GM12878 (cell line): ENCODE measurements around the gene SPATA16. TPM values are rescaled to one million over a fixed set of nuclear protein-coding genes. Genes with fewer than 3 reads are reported as not detected.

Source experiments
- ATAC-seq: fragments of 200-7000 bp; cut with Tn5 transposase; 3 replicates; pipeline ENCODE4 v1.9.1; 2020; ENCODE audit warnings: mild to moderate bottlenecking, moderate library complexity
- BruUV-seq: library from RNA; stranded (reverse); fragments of 400-500 nt; replicated peaks from 2 replicates; lab custom pipeline; 2021; lab: Mats Ljungman, UMichigan
- CTCF ChIA-PET: fragments of 300-600 bp; sonication (Branson Sonifier 250); formaldehyde crosslinking; extraction: SDS; loops from one replicate; lab custom pipeline; 2021; ENCODE audit warnings: inconsistent platforms; lab: Yijun Ruan, JAX
- POLR2A ChIA-PET: fragments of 350-600 bp; formaldehyde crosslinking; extraction: SDS; loops from one replicate; lab custom pipeline; 2021; ENCODE audit warnings: inconsistent platforms; lab: Charles Lee
- RAD21 ChIA-PET: fragments of 300-600 bp; sonication (Branson Sonifier 250); formaldehyde crosslinking; loops from one replicate; lab custom pipeline; 2023; ENCODE audit warnings: antibody characterized with exemption; ENCODE audit not compliant: unreplicated experiment; lab: Charles Lee
- SMC1A ChIA-PET: fragments of 300-600 bp; sonication (Branson Sonifier 250); formaldehyde crosslinking; loops from one replicate; lab custom pipeline; 2023; ENCODE audit not compliant: unreplicated experiment, uncharacterized antibody; lab: Charles Lee
- DNase-seq: peaks from one replicate; pipeline ENCODE4 v3.0.0-alpha.2; 2011; ENCODE audit warnings: low read depth, low spot score
- FAIRE-seq: peaks from 3 replicates; lab custom pipeline; 2011; peaks lifted over from hg19 to GRCh38; lab: Jason Lieb, UNC
- H2AFZ ChIP-seq: 2 replicates; pipeline ENCODE4 v1.6.0; 2011; ENCODE audit warnings: low read depth, low read length, control low read depth; ENCODE audit not compliant: control insufficient read depth
- H3K27ac ChIP-seq: 2 replicates; pipeline ENCODE4 v1.5.1; 2011; ENCODE audit warnings: control low read depth; ENCODE audit not compliant: control insufficient read depth, insufficient read depth
- H3K27me3 ChIP-seq, 2 experiments: replicated peaks in 1 of 2; 2 replicates each; pipeline versions ENCODE4 v1.6.0 to v1.6.1; 2011; ENCODE audit warnings: low read length in 1 of 2; ENCODE audit not compliant: control insufficient read depth in 2 of 2, insufficient read depth in 2 of 2
- H3K36me3 ChIP-seq, 2 experiments: 2 replicates each; pipeline ENCODE4 v1.5.1; 2011; ENCODE audit warnings: low read length in 1 of 2; ENCODE audit not compliant: control insufficient read depth in 2 of 2, insufficient read depth in 2 of 2
- H3K4me1 ChIP-seq: 2 replicates; pipeline ENCODE4 v1.6.1; 2011; ENCODE audit warnings: mild to moderate bottlenecking, low read length, moderate library complexity, mixed read lengths; ENCODE audit not compliant: control insufficient read depth, insufficient read depth
- H3K4me2 ChIP-seq: 2 replicates; pipeline ENCODE4 v1.6.0; 2011; ENCODE audit warnings: control low read depth; ENCODE audit not compliant: control insufficient read depth, insufficient read depth
- H3K4me3 ChIP-seq: fragments of 200-600 bp; sonication (generic); 2 replicates; pipeline ENCODE4 v1.5.1; 2016
- H3K79me2 ChIP-seq: 2 replicates; pipeline ENCODE4 v1.6.0; 2011; ENCODE audit warnings: low read length; ENCODE audit not compliant: control insufficient read depth, insufficient read depth
- H3K9ac ChIP-seq: 2 replicates; pipeline ENCODE4 v1.8.0; 2011; ENCODE audit warnings: low read length, control low read depth, mixed read lengths; ENCODE audit not compliant: control insufficient read depth, insufficient read depth
- H3K9me3 ChIP-seq: replicated peaks from 3 replicates; pipeline ENCODE4 v1.5.1; 2011; ENCODE audit warnings: mild to moderate bottlenecking, low read length; ENCODE audit not compliant: control insufficient read depth, insufficient read depth
- H4K20me1 ChIP-seq: 2 replicates; pipeline ENCODE4 v1.6.0; 2011; ENCODE audit not compliant: control insufficient read depth, insufficient read depth
- ATF7 ChIP-seq: fragments of 450-650 bp; IDR thresholded peaks from 2 replicates; pipeline ENCODE4 v1.6.1; 2016; ENCODE audit warnings: low read depth, mild to moderate bottlenecking
- DPF2 ChIP-seq: fragments of 450-650 bp; IDR thresholded peaks from 2 replicates; pipeline ENCODE4 v1.6.1; 2017; ENCODE audit warnings: mild to moderate bottlenecking
- E4F1 ChIP-seq: fragments of 450-650 bp; IDR thresholded peaks from 2 replicates; pipeline ENCODE4 v1.6.1; 2018; ENCODE audit warnings: borderline replicate concordance, mild to moderate bottlenecking; ENCODE audit not compliant: partially characterized antibody
- EED ChIP-seq: sonication (generic); IDR thresholded peaks from 2 replicates; pipeline ENCODE4 v1.6.1; 2016; ENCODE audit warnings: antibody characterized with exemption, low read depth
- HDGF ChIP-seq: fragments of 450-650 bp; IDR thresholded peaks from 2 replicates; pipeline ENCODE4 v1.6.1; 2016; ENCODE audit warnings: antibody characterized with exemption
- MEF2B ChIP-seq: fragments of 450-650 bp; IDR thresholded peaks from 2 replicates; pipeline ENCODE4 v1.6.1; 2018; ENCODE audit warnings: mild to moderate bottlenecking, moderate library complexity; ENCODE audit not compliant: partially characterized antibody, poor library complexity, severe bottlenecking
- SMAD5 ChIP-seq: IDR thresholded peaks from 2 replicates; pipeline ENCODE4 v1.6.1; 2016; ENCODE audit warnings: antibody characterized with exemption, low read depth
- SMARCA5 ChIP-seq: fragments of 450-650 bp; IDR thresholded peaks from 2 replicates; pipeline ENCODE4 v1.6.1; 2017; ENCODE audit warnings: mild to moderate bottlenecking
- SMC3 ChIP-seq: IDR thresholded peaks from 2 replicates; pipeline ENCODE4 v1.6.1; 2011; ENCODE audit warnings: low read length, improper control_type of control experiment, borderline replicate concordance
- TCF3 ChIP-seq: IDR thresholded peaks from 2 replicates; pipeline ENCODE4 v1.6.1; 2012; ENCODE audit warnings: low read depth, mild to moderate bottlenecking, low read length, borderline replicate concordance; ENCODE audit not compliant: insufficient read depth
- WRNIP1 ChIP-seq: IDR thresholded peaks from 2 replicates; pipeline ENCODE4 v1.6.1; 2011; ENCODE audit warnings: low read depth, low read length, improper control_type of control experiment, borderline replicate concordance
- ZBTB11 ChIP-seq: fragments of 450-650 bp; formaldehyde crosslinking; IDR thresholded peaks from 2 replicates; pipeline ENCODE4 v1.5.0; 2022; ENCODE audit warnings: mild to moderate bottlenecking, missing genetic modification characterization
- ZBTB33 ChIP-seq: fragments of 450-650 bp; IDR thresholded peaks from 2 replicates; pipeline ENCODE4 v1.6.1; 2017; ENCODE audit warnings: mild to moderate bottlenecking
- WGBS: methylation state at CpG from one replicate; pipeline ENCODE4 v1.1.6; 2016; ENCODE audit warnings: low lambda C conversion rate; ENCODE audit not compliant: insufficient replicate concordance, insufficient coverage; ENCODE audit errors: missing lambda C conversion rate; 5-methylcytosine and 5-hydroxymethylcytosine counted together
- in situ Hi-C: fragments of 300-500 bp; cut with MboI; formaldehyde crosslinking; loops from 9 replicates; pipeline ENCODE4 v1.14.3; 2018; ENCODE audit warnings: mixed read lengths
- intact Hi-C: fragments of 100-400 bp; cut with micrococcal nuclease; formaldehyde crosslinking; loops from one replicate; pipeline ENCODE4 v1.14.2; 2022; ENCODE audit not compliant: unreplicated experiment
- polyA plus RNA-seq, 11 experiments: library from polyadenylated mRNA; depleted of rRNA in 4 of 11; unstranded in 6 of 11; stranded (reverse) in 5 of 11; fragments of >200 nt; fragmentation: Nextera tagmentation in 4 of 11; fragmentation: Illumina TruSeq in 1 of 11; extraction: Ambion mirVana in 4 of 11; extraction: Trizol in 1 of 11; gene quantifications; 1 replicate in 1 of 11; 2 replicates in 10 of 11; pipeline versions ENCODE4 v1.2.1 to v1.2.3, GENCODE V29; 2011 to 2016; ENCODE audit warnings: inconsistent platforms in 2 of 11, missing spikeins in 2 of 11, low read depth in 1 of 11
- total RNA-seq, 4 experiments: library from RNA; depleted of rRNA in 3 of 4; stranded (reverse); fragments of >200 nt in 3 of 4; fragmentation: Illumina TruSeq in 1 of 4; extraction: Trizol in 1 of 4; gene quantifications; 2 replicates each; pipeline versions ENCODE4 v1.2.1 to v1.2.3, GENCODE V29; 2013 to 2021

The SPATA16 gene
- total and polyA plus RNA-seq, 10 of the 15 experiments (the other 5 are each of a cell fraction or from before 2014, with no cell fraction given) = 0.04 TPM; not detected in 9

- ATAC-seq = no peak
- Histone ChIP-seq H3K36me3 (no peaks in the 10 kb centered on the region), H3K79me2 (no peaks in the 10 kb centered on the region), H3K4me1 (no peaks in the 10 kb centered on the region), H4K20me1 (no peaks in the 10 kb centered on the region), H3K27ac (no peak overlapping the region), H3K27me3 (no peaks in the 10 kb centered on the region), H3K4me2 (no peak overlapping the region), H3K4me3 (no peak overlapping the region), H3K9ac (no peak overlapping the region), H2AFZ (no peak overlapping the region), H3K9me3 (no peaks in the 10 kb centered on the region; the same call in 2 of the 3 replicates)
- TF ChIP-seq E4F1 (no peak), WRNIP1 (no peak), SMARCA5 (no peak), EED (no peak), DPF2 (no peak), ATF7 (no peak), ZBTB11 (CRISPR knock-in tag) (no peak), MEF2B (no peak), ZBTB33 (no peak), SMAD5 (no peak), SMC3 (no peak), HDGF (no peak), TCF3 (no peak)
- intact Hi-C loops = no loop called here
- POLR2A ChIA-PET = no interaction called here
- SMC1A ChIA-PET = interaction anchor here (1.3 kb wide), 1 partner anchor 16 kb away, joined by 3 read pairs; no protein-coding TSS in a partner anchor
- DNase-seq = no peak
- CTCF ChIA-PET = no interaction called here
- no peak for FAIRE-seq
- no TSS peak for BruUV-seq
- RAD21 ChIA-PET = no interaction called here
- 75% methylated on average over 1 of the region's 1 CpG for WGBS
- in situ Hi-C loops = no loop called here
Measured at GRCh38 chr3:173098959-173099358, 42.1 kb downstream of the SPATA16 start.
